Measurements from ENCODE around the gene MBD6. TPM values are rescaled to one million over a fixed set of nuclear protein-coding genes. Genes with fewer than 3 reads are reported as not detected.

Gene MBD6
- total RNA-seq, 1 donor from 2014 or later = 118 TPM

GRCh38 chr12:57530396-57531142, 7.9 kb downstream of the MBD6 start:
- Mint-ChIP-seq H3K9me3 (no peaks in the 10 kb centered on the region), H3K27ac (peak overlapping the region; percentile 21), H3K4me3 (no peak overlapping the region), H3K4me1 (no peaks in the 10 kb centered on the region), H3K36me3 (peaks cover 28% of the 10 kb centered on the region), H3K27me3 (ENCODE audit: low read depth) (no peaks in the 10 kb centered on the region)
- no peak for DNase-seq (ENCODE audit: low spot score in 2 of 2, unreplicated experiment in 2 of 2)
- TF ChIP-seq CTCF (IDR thresholded peaks at IDR 0.05; ENCODE audit: unreplicated experiment) = no peak

- TF ChIP-seq CTCF (IDR thresholded peaks at IDR 0.05; ENCODE audit: unreplicated experiment) = no peak
- Mint-ChIP-seq H3K4me3 (no peak overlapping the region), H3K27me3 (ENCODE audit: low read depth) (no peaks in the 10 kb centered on the region), H3K27ac (no peak overlapping the region), H3K9me3 (no peaks in the 10 kb centered on the region), H3K36me3 (peaks cover 29% of the 10 kb centered on the region), H3K4me1 (no peaks in the 10 kb centered on the region)
- DNase-seq (ENCODE audit: low spot score in 2 of 2, unreplicated experiment in 2 of 2) = no peak
Measured at GRCh38 chr12:57531836-57532235, 9.2 kb downstream of the MBD6 start.

- Mint-ChIP-seq H3K27ac (no peak overlapping the region), H3K36me3 (peaks cover 31% of the 10 kb centered on the region), H3K9me3 (no peaks in the 10 kb centered on the region), H3K27me3 (ENCODE audit: low read depth) (no peaks in the 10 kb centered on the region), H3K4me1 (no peaks in the 10 kb centered on the region), H3K4me3 (no peak overlapping the region)
- no peak for TF ChIP-seq CTCF (IDR thresholded peaks at IDR 0.05; ENCODE audit: unreplicated experiment)
- no peak for DNase-seq (ENCODE audit: low spot score in 2 of 2, unreplicated experiment in 2 of 2)
Measured at GRCh38 chr12:57533108-57533507, 10.5 kb downstream of the MBD6 start.

GRCh38 chr12:57534250-57534649, 11.6 kb downstream of the MBD6 start:
- no peaks in the 10 kb centered on the region for H3K9me3 Mint-ChIP-seq

GRCh38 chr12:57534991-57535543, 12.4 kb downstream of the MBD6 start:
- peaks cover 38% of the 10 kb centered on the region for H3K36me3 Mint-ChIP-seq
- no peaks in the 10 kb centered on the region for H3K27me3 Mint-ChIP-seq (ENCODE audit: low read depth)
- H3K27ac Mint-ChIP-seq = no peak overlapping the region
- H3K4me3 Mint-ChIP-seq = no peak overlapping the region
- H3K4me1 Mint-ChIP-seq = no peaks in the 10 kb centered on the region
- no peaks in the 10 kb centered on the region for H3K9me3 Mint-ChIP-seq
- DNase-seq (ENCODE audit: low spot score in 2 of 2, unreplicated experiment in 2 of 2) = no peak
- no peak for TF ChIP-seq CTCF (IDR thresholded peaks at IDR 0.05; ENCODE audit: unreplicated experiment)

More at GRCh38 chr12:57534250-57534649, 11.6 kb downstream of the MBD6 start:
- Mint-ChIP-seq H3K27ac (no peak overlapping the region), H3K4me1 (no peaks in the 10 kb centered on the region), H3K4me3 (no peak overlapping the region), H3K27me3 (ENCODE audit: low read depth) (no peaks in the 10 kb centered on the region), H3K36me3 (peaks cover 38% of the 10 kb centered on the region)
- DNase-seq (ENCODE audit: low spot score in 2 of 2, unreplicated experiment in 2 of 2) = no peak
- no peak for TF ChIP-seq CTCF (IDR thresholded peaks at IDR 0.05; ENCODE audit: unreplicated experiment)

All from mesothelial cell of epicardium (in vitro differentiated cells).